Liver (tissue), 3 donors: Measurements from ENCODE around the gene TMEM238L.

Source experiments
- GABPA ChIP-seq, 2 donors: IDR thresholded peaks in 1 of 2; conservative IDR thresholded peaks in 1 of 2; 2 replicates each; pipeline ENCODE4 v1.6.1; 2016; ENCODE audit warnings: antibody characterized with exemption in 2 of 2, mild to moderate bottlenecking in 1 of 2, moderate library complexity in 1 of 2
- JUND ChIP-seq, 2 donors: IDR thresholded peaks; 2 replicates each; pipeline ENCODE4 v1.6.1; 2016; ENCODE audit warnings: antibody characterized with exemption in 2 of 2
- RAD21 ChIP-seq, 2 donors: IDR thresholded peaks; 2 replicates each; pipeline ENCODE4 v1.6.1; 2016; ENCODE audit warnings: antibody characterized with exemption in 2 of 2, mild to moderate bottlenecking in 2 of 2
- RXRA ChIP-seq, 2 donors: IDR thresholded peaks; 2 replicates each; pipeline ENCODE4 v1.6.1; 2017 to 2018; ENCODE audit warnings: antibody characterized with exemption in 2 of 2, mild to moderate bottlenecking in 1 of 2
- SP1 ChIP-seq: IDR thresholded peaks from 2 replicates; pipeline ENCODE4 v1.6.1; 2018; ENCODE audit warnings: antibody characterized with exemption, mild to moderate bottlenecking
- TAF1 ChIP-seq: conservative IDR thresholded peaks from 2 replicates; pipeline ENCODE4 v1.6.1; 2016; ENCODE audit warnings: antibody characterized with exemption, mild to moderate bottlenecking
- TF ChIP-seq, protein P1 (sequence below): fragments of 150-350 bp; IDR thresholded peaks from 2 replicates; pipeline ENCODE4 v1.5.1; 2017; ENCODE audit warnings: improper control_type of control experiment, low read depth, low read length; ENCODE audit not compliant: missing input control
- TF ChIP-seq, protein P2 (sequence below): IDR thresholded peaks from 2 replicates; pipeline ENCODE4 v1.6.1; 2016; ENCODE audit warnings: antibody characterized with exemption
- TF ChIP-seq, protein P3 (sequence below): IDR thresholded peaks from 2 replicates; pipeline ENCODE4 v1.6.1; 2016; ENCODE audit warnings: antibody characterized with exemption, mild to moderate bottlenecking
- TF ChIP-seq, protein P4 (sequence below): IDR thresholded peaks from 2 replicates; pipeline ENCODE4 v1.6.1; 2016; ENCODE audit warnings: antibody characterized with exemption
- TF ChIP-seq, protein P5 (sequence below): IDR thresholded peaks from 2 replicates; pipeline ENCODE4 v1.6.1; 2016; ENCODE audit warnings: antibody characterized with exemption
- donor health status: healthy.
- donor health status: healthy.

DNA sequence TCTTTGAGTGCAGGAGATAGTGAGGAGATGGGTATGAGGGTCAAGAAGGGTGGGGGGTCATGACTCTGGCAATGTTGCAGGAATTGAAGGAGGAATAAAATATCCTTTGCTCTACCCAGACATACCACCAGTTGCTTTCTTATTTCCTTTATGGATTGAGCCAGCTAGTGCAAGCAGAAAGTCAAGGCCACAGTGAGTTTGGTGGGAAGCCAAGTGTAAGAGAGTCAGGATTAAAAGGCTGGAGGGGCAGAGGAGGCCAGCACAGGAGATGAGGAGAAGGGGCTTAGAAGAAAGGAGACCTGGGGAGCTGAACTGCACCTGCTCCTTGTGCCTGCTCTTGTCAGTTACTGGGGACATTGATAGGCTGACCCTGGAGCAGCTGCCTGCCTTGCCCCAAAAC lies 17.9 kb upstream of the TMEM238L start:
- TF ChIP-seq, protein P1, sequence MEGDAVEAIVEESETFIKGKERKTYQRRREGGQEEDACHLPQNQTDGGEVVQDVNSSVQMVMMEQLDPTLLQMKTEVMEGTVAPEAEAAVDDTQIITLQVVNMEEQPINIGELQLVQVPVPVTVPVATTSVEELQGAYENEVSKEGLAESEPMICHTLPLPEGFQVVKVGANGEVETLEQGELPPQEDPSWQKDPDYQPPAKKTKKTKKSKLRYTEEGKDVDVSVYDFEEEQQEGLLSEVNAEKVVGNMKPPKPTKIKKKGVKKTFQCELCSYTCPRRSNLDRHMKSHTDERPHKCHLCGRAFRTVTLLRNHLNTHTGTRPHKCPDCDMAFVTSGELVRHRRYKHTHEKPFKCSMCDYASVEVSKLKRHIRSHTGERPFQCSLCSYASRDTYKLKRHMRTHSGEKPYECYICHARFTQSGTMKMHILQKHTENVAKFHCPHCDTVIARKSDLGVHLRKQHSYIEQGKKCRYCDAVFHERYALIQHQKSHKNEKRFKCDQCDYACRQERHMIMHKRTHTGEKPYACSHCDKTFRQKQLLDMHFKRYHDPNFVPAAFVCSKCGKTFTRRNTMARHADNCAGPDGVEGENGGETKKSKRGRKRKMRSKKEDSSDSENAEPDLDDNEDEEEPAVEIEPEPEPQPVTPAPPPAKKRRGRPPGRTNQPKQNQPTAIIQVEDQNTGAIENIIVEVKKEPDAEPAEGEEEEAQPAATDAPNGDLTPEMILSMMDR: no peak
- TF ChIP-seq, protein P2, sequence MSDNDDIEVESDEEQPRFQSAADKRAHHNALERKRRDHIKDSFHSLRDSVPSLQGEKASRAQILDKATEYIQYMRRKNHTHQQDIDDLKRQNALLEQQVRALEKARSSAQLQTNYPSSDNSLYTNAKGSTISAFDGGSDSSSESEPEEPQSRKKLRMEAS: no peak
- TF ChIP-seq, protein P3, sequence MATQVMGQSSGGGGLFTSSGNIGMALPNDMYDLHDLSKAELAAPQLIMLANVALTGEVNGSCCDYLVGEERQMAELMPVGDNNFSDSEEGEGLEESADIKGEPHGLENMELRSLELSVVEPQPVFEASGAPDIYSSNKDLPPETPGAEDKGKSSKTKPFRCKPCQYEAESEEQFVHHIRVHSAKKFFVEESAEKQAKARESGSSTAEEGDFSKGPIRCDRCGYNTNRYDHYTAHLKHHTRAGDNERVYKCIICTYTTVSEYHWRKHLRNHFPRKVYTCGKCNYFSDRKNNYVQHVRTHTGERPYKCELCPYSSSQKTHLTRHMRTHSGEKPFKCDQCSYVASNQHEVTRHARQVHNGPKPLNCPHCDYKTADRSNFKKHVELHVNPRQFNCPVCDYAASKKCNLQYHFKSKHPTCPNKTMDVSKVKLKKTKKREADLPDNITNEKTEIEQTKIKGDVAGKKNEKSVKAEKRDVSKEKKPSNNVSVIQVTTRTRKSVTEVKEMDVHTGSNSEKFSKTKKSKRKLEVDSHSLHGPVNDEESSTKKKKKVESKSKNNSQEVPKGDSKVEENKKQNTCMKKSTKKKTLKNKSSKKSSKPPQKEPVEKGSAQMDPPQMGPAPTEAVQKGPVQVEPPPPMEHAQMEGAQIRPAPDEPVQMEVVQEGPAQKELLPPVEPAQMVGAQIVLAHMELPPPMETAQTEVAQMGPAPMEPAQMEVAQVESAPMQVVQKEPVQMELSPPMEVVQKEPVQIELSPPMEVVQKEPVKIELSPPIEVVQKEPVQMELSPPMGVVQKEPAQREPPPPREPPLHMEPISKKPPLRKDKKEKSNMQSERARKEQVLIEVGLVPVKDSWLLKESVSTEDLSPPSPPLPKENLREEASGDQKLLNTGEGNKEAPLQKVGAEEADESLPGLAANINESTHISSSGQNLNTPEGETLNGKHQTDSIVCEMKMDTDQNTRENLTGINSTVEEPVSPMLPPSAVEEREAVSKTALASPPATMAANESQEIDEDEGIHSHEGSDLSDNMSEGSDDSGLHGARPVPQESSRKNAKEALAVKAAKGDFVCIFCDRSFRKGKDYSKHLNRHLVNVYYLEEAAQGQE: no peak
- TF ChIP-seq JUND (IDR thresholded peaks at IDR 0.05): no peak
- TF ChIP-seq SP1: no peak
- TF ChIP-seq RAD21 (IDR thresholded peaks at IDR 0.05): no peak
- TF ChIP-seq GABPA (IDR thresholded peaks at IDR 0.05 in 1 of 2, conservative IDR thresholded peaks at IDR 0.05 in 1 of 2): no peak
- TF ChIP-seq, protein P4, sequence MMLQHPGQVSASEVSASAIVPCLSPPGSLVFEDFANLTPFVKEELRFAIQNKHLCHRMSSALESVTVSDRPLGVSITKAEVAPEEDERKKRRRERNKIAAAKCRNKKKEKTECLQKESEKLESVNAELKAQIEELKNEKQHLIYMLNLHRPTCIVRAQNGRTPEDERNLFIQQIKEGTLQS: no peak
- TF ChIP-seq, protein P5, sequence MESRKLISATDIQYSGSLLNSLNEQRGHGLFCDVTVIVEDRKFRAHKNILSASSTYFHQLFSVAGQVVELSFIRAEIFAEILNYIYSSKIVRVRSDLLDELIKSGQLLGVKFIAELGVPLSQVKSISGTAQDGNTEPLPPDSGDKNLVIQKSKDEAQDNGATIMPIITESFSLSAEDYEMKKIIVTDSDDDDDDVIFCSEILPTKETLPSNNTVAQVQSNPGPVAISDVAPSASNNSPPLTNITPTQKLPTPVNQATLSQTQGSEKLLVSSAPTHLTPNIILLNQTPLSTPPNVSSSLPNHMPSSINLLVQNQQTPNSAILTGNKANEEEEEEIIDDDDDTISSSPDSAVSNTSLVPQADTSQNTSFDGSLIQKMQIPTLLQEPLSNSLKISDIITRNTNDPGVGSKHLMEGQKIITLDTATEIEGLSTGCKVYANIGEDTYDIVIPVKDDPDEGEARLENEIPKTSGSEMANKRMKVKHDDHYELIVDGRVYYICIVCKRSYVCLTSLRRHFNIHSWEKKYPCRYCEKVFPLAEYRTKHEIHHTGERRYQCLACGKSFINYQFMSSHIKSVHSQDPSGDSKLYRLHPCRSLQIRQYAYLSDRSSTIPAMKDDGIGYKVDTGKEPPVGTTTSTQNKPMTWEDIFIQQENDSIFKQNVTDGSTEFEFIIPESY: no peak
- no peak for TF ChIP-seq RXRA (IDR thresholded peaks at IDR 0.05)
- no peak for TF ChIP-seq TAF1
